Endothelial cell of umbilical vein (primary cell): ENCODE measurements around the gene PDE1C.

Source experiments
- CTCF ChIP-seq, 2 donors: IDR thresholded peaks; 1 replicate in 1 of 2; 2 replicates in 1 of 2; pipeline ENCODE4 v1.5.1; 2011; ENCODE audit warnings: low read length in 2 of 2, mild to moderate bottlenecking in 2 of 2, moderate library complexity in 2 of 2, control low read depth in 1 of 2, inconsistent platforms in 1 of 2, low read depth in 1 of 2; ENCODE audit not compliant: insufficient read depth in 1 of 2; ENCODE audit errors: extremely low read depth in 1 of 2
- EZH2 ChIP-seq: IDR thresholded peaks from 2 replicates; pipeline ENCODE4 v1.6.1; 2012; ENCODE audit warnings: borderline replicate concordance, low read depth, mild to moderate bottlenecking, moderate library complexity, low read length, inconsistent platforms; ENCODE audit not compliant: severe bottlenecking
- POLR2AphosphoS5 ChIP-seq: IDR thresholded peaks from 2 replicates; pipeline ENCODE4 v1.6.1; 2012; ENCODE audit warnings: low read depth, mild to moderate bottlenecking, control low read depth, low read length, moderate library complexity; ENCODE audit not compliant: insufficient read depth

GRCh38 chr7:32115831-32116230 lies 45.6 kb upstream of the PDE1C start:
- TF ChIP-seq POLR2AphosphoS5: no peak
- no peak for TF ChIP-seq CTCF (IDR thresholded peaks at IDR 0.05; ENCODE audit: extremely low read depth in 1 of 2, insufficient read depth in 1 of 2, low read depth in 1 of 2, low read length in 2 of 2)
- TF ChIP-seq EZH2: no peak
